Measurements from ENCODE around the gene LYPLAL1. TPM values are rescaled to one million over a fixed set of nuclear protein-coding genes. Genes with fewer than 3 reads are reported as not detected.

Gene LYPLAL1
- total RNA-seq, 2 experiments from 2014 or later: 24.5 to 30.0 TPM

DNA sequence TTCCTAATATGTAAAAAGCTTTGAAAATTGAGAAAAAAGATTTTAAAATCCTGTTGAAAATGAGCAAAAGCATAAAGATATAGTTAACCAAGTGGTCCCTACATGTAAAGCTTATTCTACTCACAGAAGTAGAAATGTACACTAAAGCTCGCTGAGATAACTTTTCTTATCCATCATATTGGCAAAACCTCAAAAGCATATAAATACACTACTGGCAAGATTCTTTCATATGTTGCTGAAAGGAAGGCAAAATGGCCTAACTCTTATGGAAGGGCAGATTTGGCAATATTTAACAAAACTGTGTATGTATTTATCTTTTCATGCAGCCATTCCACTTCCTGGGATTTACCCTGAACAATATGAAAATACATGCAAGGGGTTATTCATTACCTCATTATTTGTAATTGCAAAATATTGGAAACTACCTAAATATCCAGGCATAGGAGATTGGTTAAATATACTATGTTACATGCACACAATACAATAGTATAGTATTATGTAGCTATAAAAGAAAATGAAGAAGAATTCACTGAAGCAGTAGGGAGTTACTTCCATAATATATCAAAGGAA lies 43.2 kb upstream of the LYPLAL1 start:
- ATAC-seq (no peak), DNase-seq (no peak)
- Mint-ChIP-seq H3K4me1 (ENCODE audit: low read depth) (no peaks in the 10 kb centered on the region), H3K4me3 (no peak overlapping the region), H3K36me3 (ENCODE audit: low read depth) (no peaks in the 10 kb centered on the region), H3K9me3 (peaks cover 7% of the 10 kb centered on the region), H3K27ac (no peak overlapping the region), H3K27me3 (peaks cover 4% of the 10 kb centered on the region)
- TF ChIP-seq, protein P1, sequence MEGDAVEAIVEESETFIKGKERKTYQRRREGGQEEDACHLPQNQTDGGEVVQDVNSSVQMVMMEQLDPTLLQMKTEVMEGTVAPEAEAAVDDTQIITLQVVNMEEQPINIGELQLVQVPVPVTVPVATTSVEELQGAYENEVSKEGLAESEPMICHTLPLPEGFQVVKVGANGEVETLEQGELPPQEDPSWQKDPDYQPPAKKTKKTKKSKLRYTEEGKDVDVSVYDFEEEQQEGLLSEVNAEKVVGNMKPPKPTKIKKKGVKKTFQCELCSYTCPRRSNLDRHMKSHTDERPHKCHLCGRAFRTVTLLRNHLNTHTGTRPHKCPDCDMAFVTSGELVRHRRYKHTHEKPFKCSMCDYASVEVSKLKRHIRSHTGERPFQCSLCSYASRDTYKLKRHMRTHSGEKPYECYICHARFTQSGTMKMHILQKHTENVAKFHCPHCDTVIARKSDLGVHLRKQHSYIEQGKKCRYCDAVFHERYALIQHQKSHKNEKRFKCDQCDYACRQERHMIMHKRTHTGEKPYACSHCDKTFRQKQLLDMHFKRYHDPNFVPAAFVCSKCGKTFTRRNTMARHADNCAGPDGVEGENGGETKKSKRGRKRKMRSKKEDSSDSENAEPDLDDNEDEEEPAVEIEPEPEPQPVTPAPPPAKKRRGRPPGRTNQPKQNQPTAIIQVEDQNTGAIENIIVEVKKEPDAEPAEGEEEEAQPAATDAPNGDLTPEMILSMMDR (IDR thresholded peaks at IDR 0.05): no peak
- POLR2A ChIA-PET: no interaction called here
- CTCF ChIA-PET: no interaction called here
- intact Hi-C loops (cut with micrococcal nuclease): no loop called here

DNA sequence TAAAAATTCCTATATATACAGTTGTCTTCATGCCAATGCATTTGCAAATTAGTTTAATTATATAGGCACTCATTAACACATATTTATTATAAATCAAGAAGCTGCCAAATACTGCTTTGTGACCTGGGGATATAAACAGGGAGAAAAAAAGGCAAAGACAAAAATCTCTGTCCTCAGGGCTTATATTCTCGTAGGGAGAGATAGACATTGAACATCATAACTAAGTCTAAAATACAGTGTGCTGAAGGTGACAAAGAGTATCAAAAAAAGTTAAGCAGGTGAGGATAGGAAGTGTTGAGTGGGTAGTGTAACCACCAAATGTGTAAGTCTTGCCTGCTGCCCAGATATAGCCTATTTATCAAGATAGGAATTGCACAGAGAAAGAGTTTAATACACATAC lies 40.7 kb upstream of the LYPLAL1 start:
- TF ChIP-seq, protein P1 (IDR thresholded peaks at IDR 0.05): no peak
- Mint-ChIP-seq H3K27me3 (peaks cover 6% of the 10 kb centered on the region), H3K4me1 (ENCODE audit: low read depth) (no peaks in the 10 kb centered on the region), H3K27ac (no peak overlapping the region), H3K9me3 (peaks cover 7% of the 10 kb centered on the region), H3K4me3 (no peak overlapping the region), H3K36me3 (ENCODE audit: low read depth) (no peaks in the 10 kb centered on the region)
- ATAC-seq (no peak), DNase-seq (no peak)
- ChIA-PET CTCF (no interaction called here), POLR2A (no interaction called here)
- intact Hi-C loops (cut with micrococcal nuclease): no loop called here

DNA sequence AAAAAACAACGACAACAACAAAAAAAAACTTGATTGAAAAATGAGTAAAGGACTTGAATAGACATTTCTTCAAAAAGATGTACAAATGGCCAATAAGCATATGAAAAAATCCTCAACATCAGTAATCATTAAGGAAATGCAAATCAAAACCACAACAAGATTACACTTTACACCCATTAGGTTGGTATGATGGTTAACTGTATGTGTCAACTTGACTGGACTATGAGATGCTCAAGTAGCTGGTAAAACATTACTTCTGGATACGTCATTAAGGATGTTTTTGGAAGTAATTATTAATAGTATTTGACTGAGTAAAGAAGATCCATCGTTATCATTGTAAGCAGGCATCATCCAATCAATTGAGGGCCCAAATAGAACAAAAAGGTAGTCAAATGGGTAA lies 34.9 kb upstream of the LYPLAL1 start:
- intact Hi-C loops (cut with micrococcal nuclease): no loop called here
- no peak for ATAC-seq

DNA sequence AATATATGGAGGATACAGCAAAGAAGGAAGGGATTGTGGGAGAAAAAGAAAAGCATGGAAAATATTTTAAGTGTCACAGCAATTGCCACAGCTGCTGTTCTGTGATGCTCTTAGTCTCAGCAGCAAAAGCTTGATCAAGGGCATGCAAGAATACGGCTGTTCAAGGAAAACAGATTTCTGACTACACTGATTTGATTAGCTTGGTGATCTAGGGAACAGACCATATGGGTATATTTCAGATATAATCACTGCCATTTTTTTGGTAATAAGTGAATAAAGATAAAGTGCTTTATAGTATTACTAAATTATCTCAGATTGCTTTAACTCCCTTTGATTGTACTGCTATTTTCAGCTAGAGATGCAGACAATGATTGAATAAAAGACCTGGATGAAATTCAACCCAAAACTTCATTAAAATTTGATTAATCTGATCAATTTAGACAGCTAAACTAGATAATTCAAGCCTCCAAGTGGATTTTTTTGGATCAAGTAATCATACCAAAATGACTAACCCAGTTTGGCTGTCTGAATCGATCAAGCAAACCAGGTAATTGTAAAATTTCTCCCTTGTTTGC lies 33.3 kb upstream of the LYPLAL1 start:
- H3K4me3 Mint-ChIP-seq: no peak overlapping the region
- DNase-seq (no peak), ATAC-seq (no peak)
- H3K9me3 Mint-ChIP-seq: no peaks in the 10 kb centered on the region
- POLR2A ChIA-PET: no interaction called here
- H3K36me3 Mint-ChIP-seq (ENCODE audit: low read depth): no peaks in the 10 kb centered on the region
- H3K27me3 Mint-ChIP-seq: peaks cover 3% of the 10 kb centered on the region
- no peak overlapping the region for H3K27ac Mint-ChIP-seq
- no peaks in the 10 kb centered on the region for H3K4me1 Mint-ChIP-seq (ENCODE audit: low read depth)
- CTCF ChIA-PET: no interaction called here
- intact Hi-C loops (cut with micrococcal nuclease): no loop called here
- TF ChIP-seq, protein P1 (IDR thresholded peaks at IDR 0.05): no peak

More for the DNA sequence above, 34.9 kb upstream of the LYPLAL1 start:
- no peak overlapping the region for H3K4me3 Mint-ChIP-seq
- no peaks in the 10 kb centered on the region for H3K36me3 Mint-ChIP-seq (ENCODE audit: low read depth)
- ChIA-PET POLR2A (no interaction called here), CTCF (no interaction called here)
- TF ChIP-seq, protein P1 (IDR thresholded peaks at IDR 0.05): no peak
- no peak for DNase-seq
- peaks cover 3% of the 10 kb centered on the region for H3K27me3 Mint-ChIP-seq
- H3K9me3 Mint-ChIP-seq: peaks cover 7% of the 10 kb centered on the region
- no peak overlapping the region for H3K27ac Mint-ChIP-seq
- H3K4me1 Mint-ChIP-seq (ENCODE audit: low read depth): no peaks in the 10 kb centered on the region

DNA sequence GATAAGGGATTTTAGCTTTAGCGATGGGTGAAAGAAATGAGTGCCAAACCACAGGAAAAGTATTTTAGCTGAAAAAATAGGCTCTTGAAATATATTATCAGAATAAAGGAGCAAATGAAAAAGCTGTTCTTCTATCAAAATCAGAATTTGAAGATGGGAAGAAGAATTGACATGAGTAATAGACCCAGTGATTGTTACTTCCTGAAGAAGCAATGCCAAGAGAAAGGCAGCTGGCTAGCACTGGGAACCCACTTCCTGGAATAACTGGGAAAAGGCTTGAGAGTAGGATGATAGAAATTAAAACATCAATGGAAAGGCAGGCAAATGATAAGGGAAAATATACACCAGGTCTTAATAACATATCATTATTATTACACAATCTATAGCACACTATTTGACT lies 29.9 kb upstream of the LYPLAL1 start:
- no peak overlapping the region for H3K4me3 Mint-ChIP-seq
- no peak for DNase-seq
- H3K4me1 Mint-ChIP-seq (ENCODE audit: low read depth): no peaks in the 10 kb centered on the region
- H3K27ac Mint-ChIP-seq: no peak overlapping the region
- H3K9me3 Mint-ChIP-seq: no peaks in the 10 kb centered on the region
- no peak for ATAC-seq
- ChIA-PET POLR2A (no interaction called here), CTCF (no interaction called here)
- TF ChIP-seq, protein P1 (IDR thresholded peaks at IDR 0.05): no peak
- peaks cover 1% of the 10 kb centered on the region for H3K27me3 Mint-ChIP-seq
- no peaks in the 10 kb centered on the region for H3K36me3 Mint-ChIP-seq (ENCODE audit: low read depth)
- intact Hi-C loops (cut with micrococcal nuclease): no loop called here
